OCI-LY3 (cell line): ENCODE results near the gene PITX3.

Experiments used
- CTCF ChIP-seq: fragments of 200-600, 300-600 bp; sonication (generic); IDR thresholded peaks from 2 replicates; pipeline ENCODE4 v1.5.1; 2014; ENCODE audit warnings: antibody characterized with exemption, low read length, low read depth
- EZH2phosphoT487 ChIP-seq: fragments of 200-600 bp; shearing (Covaris generic); IDR thresholded peaks from 2 replicates; pipeline ENCODE4 v1.6.1; 2018; ENCODE audit warnings: antibody characterized with exemption, mixed run types, low read depth

DNA sequence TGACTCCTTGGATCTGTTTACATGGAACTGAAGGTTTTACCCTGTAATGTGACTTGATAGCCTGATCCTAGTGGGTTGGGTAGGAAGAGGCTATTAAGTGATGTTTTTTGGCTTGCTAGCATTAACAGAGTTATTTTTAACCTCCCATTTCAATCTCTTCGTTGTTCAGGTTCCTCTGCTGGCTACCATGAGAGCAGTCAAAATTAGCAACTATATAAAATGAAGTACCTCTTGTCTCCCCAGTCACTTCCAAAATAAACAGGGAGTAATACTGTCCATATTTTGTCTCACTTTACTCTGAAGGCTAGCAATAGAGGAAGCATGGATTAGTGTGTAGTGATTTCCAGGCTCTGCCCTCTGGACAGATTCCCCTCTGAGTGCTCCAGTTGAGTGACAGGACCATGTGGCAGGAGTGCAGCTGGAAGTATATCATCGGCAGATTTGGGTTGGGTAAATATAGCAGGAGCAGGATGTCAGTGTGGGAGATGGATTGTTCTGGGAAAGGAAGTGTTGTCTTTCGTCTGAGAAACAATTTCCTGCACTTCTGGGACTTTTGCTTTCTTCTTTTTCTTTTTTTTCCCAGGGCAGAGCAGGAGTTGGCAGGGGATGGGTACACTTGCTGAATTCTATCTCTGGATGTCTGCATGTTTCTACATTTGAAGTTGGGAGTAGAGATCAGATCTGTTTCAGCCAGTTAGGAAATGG is 39.2 kb upstream of the PITX3 start:
- no peak for TF ChIP-seq CTCF
- no peak for TF ChIP-seq EZH2phosphoT487
